Neural progenitor cell (in vitro differentiated cells): ENCODE measurements around the gene SLC35F4.

Experiments used
- EZH2 ChIP-seq: fragments of 200-600 bp; sonication (generic); IDR thresholded peaks from 2 replicates; pipeline ENCODE4 v1.6.1; 2017; ENCODE audit warnings: antibody characterized with exemption, mild to moderate bottlenecking, moderate library complexity
- TF ChIP-seq, protein P1 (sequence below): fragments of 200-600 bp; sonication (generic); IDR thresholded peaks from 2 replicates; pipeline ENCODE4 v1.5.1; 2017; ENCODE audit warnings: antibody characterized with exemption, mild to moderate bottlenecking

DNA sequence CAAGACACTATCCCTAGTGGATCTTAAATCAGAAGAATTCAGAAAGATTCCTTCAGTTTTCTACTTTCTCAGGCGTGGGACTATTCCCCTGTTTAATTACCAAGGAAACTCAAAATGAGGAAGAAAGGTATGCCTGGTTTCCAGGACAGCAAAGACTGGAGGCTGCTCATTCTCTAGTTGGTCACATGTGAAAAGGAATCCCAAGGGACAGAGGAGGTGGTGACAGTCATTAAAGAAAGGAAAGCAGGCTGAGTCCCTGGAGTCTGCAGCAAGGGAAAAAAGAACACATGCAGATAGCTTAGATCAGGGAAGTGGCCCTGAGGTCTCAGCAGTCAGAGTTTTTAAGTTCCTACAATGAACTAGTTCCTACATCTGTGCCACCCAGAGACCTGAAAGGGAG, 206.8 kb downstream of the SLC35F4 start:
- TF ChIP-seq, protein P1, sequence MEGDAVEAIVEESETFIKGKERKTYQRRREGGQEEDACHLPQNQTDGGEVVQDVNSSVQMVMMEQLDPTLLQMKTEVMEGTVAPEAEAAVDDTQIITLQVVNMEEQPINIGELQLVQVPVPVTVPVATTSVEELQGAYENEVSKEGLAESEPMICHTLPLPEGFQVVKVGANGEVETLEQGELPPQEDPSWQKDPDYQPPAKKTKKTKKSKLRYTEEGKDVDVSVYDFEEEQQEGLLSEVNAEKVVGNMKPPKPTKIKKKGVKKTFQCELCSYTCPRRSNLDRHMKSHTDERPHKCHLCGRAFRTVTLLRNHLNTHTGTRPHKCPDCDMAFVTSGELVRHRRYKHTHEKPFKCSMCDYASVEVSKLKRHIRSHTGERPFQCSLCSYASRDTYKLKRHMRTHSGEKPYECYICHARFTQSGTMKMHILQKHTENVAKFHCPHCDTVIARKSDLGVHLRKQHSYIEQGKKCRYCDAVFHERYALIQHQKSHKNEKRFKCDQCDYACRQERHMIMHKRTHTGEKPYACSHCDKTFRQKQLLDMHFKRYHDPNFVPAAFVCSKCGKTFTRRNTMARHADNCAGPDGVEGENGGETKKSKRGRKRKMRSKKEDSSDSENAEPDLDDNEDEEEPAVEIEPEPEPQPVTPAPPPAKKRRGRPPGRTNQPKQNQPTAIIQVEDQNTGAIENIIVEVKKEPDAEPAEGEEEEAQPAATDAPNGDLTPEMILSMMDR = no peak
- TF ChIP-seq EZH2 = no peak
